NB4 (cell line): ENCODE results near the gene PRELID3B.

Experiments
- CTCF ChIP-seq: IDR thresholded peaks from one replicate; pipeline ENCODE4 v1.5.1; 2012; ENCODE audit warnings: low read depth, low read length
- POLR2A ChIP-seq: IDR thresholded peaks from 2 replicates; pipeline ENCODE4 v1.6.1; 2011; ENCODE audit warnings: mild to moderate bottlenecking; ENCODE audit not compliant: insufficient read length; ENCODE audit errors: extremely low read depth

GRCh38 chr20:59017493-59018231 is 24.9 kb downstream of the PRELID3B start:
- no peak for TF ChIP-seq CTCF
- no peak for TF ChIP-seq POLR2A
